22Rv1 (cell line): ENCODE data around the gene KIFC3.

Source experiments
- CTCF ChIP-seq: fragments of 450-650 bp; IDR thresholded peaks from 2 replicates; pipeline ENCODE4 v1.5.1; 2017; ENCODE audit warnings: mild to moderate bottlenecking
- ZFX ChIP-seq: fragments of 450-650 bp; IDR thresholded peaks from 2 replicates; pipeline ENCODE4 v1.6.1; 2017; ENCODE audit warnings: antibody characterized with exemption, borderline replicate concordance

DNA sequence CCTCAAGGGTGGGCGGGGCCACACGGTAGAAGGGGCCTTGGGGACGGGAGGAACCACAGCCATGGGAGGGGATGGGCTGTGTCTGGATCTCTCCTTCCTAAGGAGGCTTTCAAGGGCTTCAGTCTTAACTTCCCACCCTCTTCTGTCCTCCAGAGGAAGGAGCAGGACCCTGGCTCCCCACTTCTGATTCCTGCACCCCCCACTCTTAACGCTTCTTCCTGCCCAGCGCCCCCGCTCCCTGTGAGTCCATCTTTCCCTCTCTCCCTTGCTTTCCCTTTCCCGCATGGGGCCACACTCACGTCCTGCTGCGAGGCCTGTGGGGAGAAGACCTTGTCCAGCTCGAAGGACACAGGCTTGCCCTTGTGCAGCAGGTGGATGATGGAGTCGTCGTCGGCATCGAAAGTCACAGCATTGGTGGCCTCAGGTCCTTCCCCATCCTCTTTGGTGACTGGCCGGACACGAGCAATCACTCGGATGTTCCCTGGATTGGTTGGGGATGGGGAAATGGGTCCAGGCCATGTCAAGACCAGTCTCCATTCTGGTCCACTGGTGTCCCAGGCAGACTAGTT is 37.0 kb downstream of the KIFC3 start:
- no peak for TF ChIP-seq CTCF
- no peak for TF ChIP-seq ZFX
